A549 (cell line): Measurements from ENCODE around the gene ORMDL1. TPM values are rescaled to one million over a fixed set of nuclear protein-coding genes. Genes with fewer than 3 reads are reported as not detected.

Source experiments
- ATAC-seq, 2 experiments: fragments of 200-7000 bp in 1 of 2; fragments of >200 bp in 1 of 2; cut with Nextera tagmentation in 1 of 2; cut with Tn5 transposase in 1 of 2; 3 replicates each; pipeline versions ENCODE4 v1.8.0 to v1.9.1; 2018 to 2020; ENCODE audit warnings: mild to moderate bottlenecking in 1 of 2, moderate library complexity in 1 of 2
- CTCF ChIA-PET: fragments of 300-600 bp; sonication (Branson Sonifier 250); formaldehyde crosslinking; extraction: SDS; loops from one replicate; lab custom pipeline; 2021; ENCODE audit warnings: antibody characterized with exemption, inconsistent platforms; lab: Yijun Ruan, JAX
- POLR2A ChIA-PET: fragments of 350-600 bp; formaldehyde crosslinking; extraction: SDS; loops from one replicate; lab custom pipeline; 2021; ENCODE audit warnings: antibody characterized with exemption, inconsistent platforms; lab: Yijun Ruan, JAX
- DNase-seq, 2 experiments: peaks; one replicate each; pipeline versions ENCODE4 v3.0.0 to v3.0.0-alpha.2; 2011 to 2016; ENCODE audit warnings: low read depth in 1 of 2, low spot score in 1 of 2
- FAIRE-seq: peaks from 2 replicates; lab custom pipeline; 2011; peaks lifted over from hg19 to GRCh38; lab: Jason Lieb, UNC
- H3K27ac ChIP-seq, 2 experiments: fragments of >200 bp; sonication (Bioruptor Twin); formaldehyde crosslinking; 3 replicates each; pipeline ENCODE4 v1.5.1; 2016 to 2017
- H3K4me1 ChIP-seq: fragments of >200 bp; sonication (Bioruptor Twin); formaldehyde crosslinking; 3 replicates; pipeline ENCODE4 v1.6.1; 2016
- H3K4me2 ChIP-seq: fragments of >200 bp; sonication (Bioruptor Twin); formaldehyde crosslinking; 3 replicates; pipeline ENCODE4 v1.6.1; 2016
- H3K4me3 ChIP-seq: fragments of >200 bp; sonication (Bioruptor Twin); formaldehyde crosslinking; 3 replicates; pipeline ENCODE4 v1.5.1; 2016
- H3K9me3 ChIP-seq: fragments of >200 bp; sonication (Bioruptor Twin); formaldehyde crosslinking; 3 replicates; pipeline ENCODE4 v1.6.1; 2016
- ATOH8 ChIP-seq: fragments of 250-450 bp; sonication (Bioruptor Pico); IDR thresholded peaks from 2 replicates; pipeline ENCODE4 v1.5.0; 2020; ENCODE audit warnings: low read depth, mild to moderate bottlenecking, moderate library complexity
- CHD2 ChIP-seq: fragments of 150-350 bp; IDR thresholded peaks from 2 replicates; pipeline ENCODE4 v1.6.1; 2014; ENCODE audit warnings: low read length; ENCODE audit not compliant: partially characterized antibody
- GATA3 ChIP-seq: IDR thresholded peaks from 2 replicates; pipeline ENCODE4 v1.6.1; 2012; ENCODE audit warnings: borderline replicate concordance
- HDAC2 ChIP-seq: fragments of 200-600 bp; sonication (generic); IDR thresholded peaks from 2 replicates; pipeline ENCODE4 v1.6.1; 2016
- HMGXB4 ChIP-seq: fragments of 250-450 bp; sonication (Bioruptor Pico); IDR thresholded peaks from 2 replicates; pipeline ENCODE4 v1.5.0; 2021; ENCODE audit warnings: mild to moderate bottlenecking, moderate library complexity, borderline replicate concordance
- HOXB13 ChIP-seq: fragments of 250-450 bp; sonication (Bioruptor Pico); IDR thresholded peaks from 2 replicates; pipeline ENCODE4 v1.5.0; 2020; ENCODE audit warnings: low read depth, mild to moderate bottlenecking, moderate library complexity
- JUN ChIP-seq, 2 experiments: fragments of >200 bp; sonication (Bioruptor Twin); formaldehyde crosslinking; IDR thresholded peaks; 2 replicates in 1 of 2; 3 replicates in 1 of 2; pipeline ENCODE4 v1.6.1; 2016 to 2017
- NFE2L2 ChIP-seq: fragments of 150-350 bp; conservative IDR thresholded peaks from 2 replicates; pipeline ENCODE4 v1.6.1; 2014; ENCODE audit warnings: low read length
- PHF8 ChIP-seq: fragments of 200-600 bp; sonication (generic); IDR thresholded peaks from 2 replicates; pipeline ENCODE4 v1.6.1; 2016; ENCODE audit warnings: low read depth, mild to moderate bottlenecking, antibody characterized with exemption, moderate library complexity, borderline replicate concordance
- POLR2A ChIP-seq: IDR thresholded peaks from 2 replicates; pipeline ENCODE4 v1.6.1; 2012; ENCODE audit warnings: mild to moderate bottlenecking, low read length
- RAD21 ChIP-seq, 2 experiments: fragments of >200 bp in 1 of 2; sonication (Bioruptor Twin) in 1 of 2; formaldehyde crosslinking in 1 of 2; IDR thresholded peaks in 1 of 2; conservative IDR thresholded peaks in 1 of 2; 2 replicates in 1 of 2; 3 replicates in 1 of 2; pipeline ENCODE4 v1.6.1; 2012 to 2018; ENCODE audit warnings: inconsistent platforms in 1 of 2
- RARB ChIP-seq: fragments of 250-450 bp; sonication (Bioruptor Pico); IDR thresholded peaks from 2 replicates; pipeline ENCODE4 v1.8.0; 2021; ENCODE audit warnings: mild to moderate bottlenecking, moderate library complexity
- RFX5 ChIP-seq: fragments of 450-650 bp; IDR thresholded peaks from 2 replicates; pipeline ENCODE4 v1.7.1; 2014; ENCODE audit warnings: antibody characterized with exemption, mild to moderate bottlenecking, moderate library complexity
- SMC3 ChIP-seq: fragments of >200 bp; sonication (Bioruptor Twin); formaldehyde crosslinking; IDR thresholded peaks from 3 replicates; pipeline ENCODE4 v1.6.1; 2018; ENCODE audit warnings: inconsistent platforms
- SREBF2 ChIP-seq: fragments of 450-650 bp; IDR thresholded peaks from 2 replicates; pipeline ENCODE4 v1.6.1; 2014; ENCODE audit warnings: mild to moderate bottlenecking, moderate library complexity
- TP53 ChIP-seq: fragments of 250-450 bp; sonication (Bioruptor Pico); IDR thresholded peaks from 2 replicates; pipeline ENCODE4 v1.5.0; 2021; ENCODE audit warnings: mild to moderate bottlenecking, moderate library complexity
- ZFP36 ChIP-seq: fragments of 450-650 bp; IDR thresholded peaks from 2 replicates; pipeline ENCODE4 v1.6.1; 2014; ENCODE audit warnings: borderline replicate concordance; ENCODE audit not compliant: partially characterized antibody
- ZSCAN20 ChIP-seq: fragments of 250-450 bp; sonication (Bioruptor Pico); IDR thresholded peaks from 2 replicates; pipeline ENCODE4 v1.8.0; 2022; ENCODE audit warnings: mild to moderate bottlenecking, moderate library complexity
- WGBS: methylation state at CpG from one replicate; pipeline ENCODE4 v1.1.6; 2017; ENCODE audit errors: missing lambda C conversion rate; 5-methylcytosine and 5-hydroxymethylcytosine counted together
- polyA plus RNA-seq, 4 experiments: library from polyadenylated mRNA; depleted of rRNA in 3 of 4; stranded (reverse); fragments of >200 nt; fragmentation: RNase III in 1 of 4; extraction: RNeasy Plus Mini Kit Qiagen cat#74134 plus additional on column Dnase treatment in 1 of 4; gene quantifications; 2 replicates in 3 of 4; 3 replicates in 1 of 4; pipeline ENCODE4 v1.2.3, GENCODE V29; 2011 to 2017
- TF ChIP-seq, protein P1 (sequence below): IDR thresholded peaks from 2 replicates; pipeline ENCODE4 v1.6.1; 2012; ENCODE audit warnings: low read depth, borderline replicate concordance
- TF ChIP-seq, protein P2 (sequence below): fragments of >200 bp; sonication (Bioruptor Twin); formaldehyde crosslinking; IDR thresholded peaks from 3 replicates; pipeline ENCODE4 v1.5.1; 2016

Gene ORMDL1
- polyA plus RNA-seq, 2 of the 4 experiments (the other 2 are of a cell fraction) = 50.3 to 106 TPM

DNA sequence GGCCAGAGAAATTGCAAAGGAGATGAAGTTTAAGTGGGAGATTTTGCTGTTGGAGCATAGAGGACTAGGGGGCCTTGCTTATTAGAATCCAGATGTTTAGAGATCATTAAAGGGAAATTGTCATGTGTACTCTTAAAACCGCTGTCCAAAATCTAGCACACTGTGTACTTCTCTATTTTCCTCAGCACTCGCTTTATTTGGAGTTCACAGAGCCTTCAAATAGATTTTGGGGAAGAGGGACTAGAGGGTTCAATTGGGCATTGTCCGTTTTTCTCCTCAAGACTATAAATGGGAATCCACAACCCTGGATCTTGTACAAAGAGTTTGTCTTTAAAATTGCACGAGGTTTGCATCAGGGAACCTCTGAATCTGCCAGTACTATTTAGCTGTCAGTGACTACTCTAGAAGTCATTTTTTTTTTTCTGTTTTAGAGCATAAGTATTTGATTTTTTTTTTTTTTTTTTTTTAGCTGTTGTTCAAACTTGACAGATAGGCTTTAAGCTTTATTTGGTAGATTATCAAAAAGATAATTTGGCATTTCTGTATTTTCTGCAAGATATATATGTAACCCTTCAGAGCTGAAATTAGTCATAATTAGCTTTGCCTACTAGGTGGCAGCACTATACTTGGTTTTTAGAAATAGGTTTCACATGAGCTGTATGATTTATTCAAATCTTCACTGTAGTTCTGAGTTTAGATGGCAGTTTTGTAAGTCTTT is 14.3 kb upstream of the ORMDL1 start:
- H3K4me2 ChIP-seq = no peak overlapping the region
- POLR2A ChIA-PET = interaction anchor here (0.6 to 1.0 kb wide), 2 partner anchors 14 to 417 kb away, joined by 3 to 4 read pairs; partner anchors contain the start of genes ORMDL1 and PMS1
- peak overlapping the region in 1 of 2 experiments; percentile 32; a peak in 1 of 6 replicates for H3K27ac ChIP-seq
- CTCF ChIA-PET = interaction anchor here (0.7 to 2.7 kb wide), 21 partner anchors 10 to 382 kb away, joined by 3 to 15 read pairs (median 4); a partner anchor contains a TSS
- H3K9me3 ChIP-seq = no peaks in the 10 kb centered on the region
- FAIRE-seq = peak; percentile 80
- DNase-seq = peak in 1 of 2 experiments; percentile 47
- TF ChIP-seq ZSCAN20 (CRISPR knock-in tag) = no peak
- TF ChIP-seq, protein P1, sequence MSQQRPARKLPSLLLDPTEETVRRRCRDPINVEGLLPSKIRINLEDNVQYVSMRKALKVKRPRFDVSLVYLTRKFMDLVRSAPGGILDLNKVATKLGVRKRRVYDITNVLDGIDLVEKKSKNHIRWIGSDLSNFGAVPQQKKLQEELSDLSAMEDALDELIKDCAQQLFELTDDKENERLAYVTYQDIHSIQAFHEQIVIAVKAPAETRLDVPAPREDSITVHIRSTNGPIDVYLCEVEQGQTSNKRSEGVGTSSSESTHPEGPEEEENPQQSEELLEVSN = no peak
- peak; percentile 76 to 82 for TF ChIP-seq RAD21 (conservative IDR thresholded peaks at IDR 0.05 in 1 of 2, IDR thresholded peaks at IDR 0.05 in 1 of 2)
- no peak for TF ChIP-seq CHD2
- TF ChIP-seq SMC3 = peak; percentile 81
- TF ChIP-seq, protein P2, sequence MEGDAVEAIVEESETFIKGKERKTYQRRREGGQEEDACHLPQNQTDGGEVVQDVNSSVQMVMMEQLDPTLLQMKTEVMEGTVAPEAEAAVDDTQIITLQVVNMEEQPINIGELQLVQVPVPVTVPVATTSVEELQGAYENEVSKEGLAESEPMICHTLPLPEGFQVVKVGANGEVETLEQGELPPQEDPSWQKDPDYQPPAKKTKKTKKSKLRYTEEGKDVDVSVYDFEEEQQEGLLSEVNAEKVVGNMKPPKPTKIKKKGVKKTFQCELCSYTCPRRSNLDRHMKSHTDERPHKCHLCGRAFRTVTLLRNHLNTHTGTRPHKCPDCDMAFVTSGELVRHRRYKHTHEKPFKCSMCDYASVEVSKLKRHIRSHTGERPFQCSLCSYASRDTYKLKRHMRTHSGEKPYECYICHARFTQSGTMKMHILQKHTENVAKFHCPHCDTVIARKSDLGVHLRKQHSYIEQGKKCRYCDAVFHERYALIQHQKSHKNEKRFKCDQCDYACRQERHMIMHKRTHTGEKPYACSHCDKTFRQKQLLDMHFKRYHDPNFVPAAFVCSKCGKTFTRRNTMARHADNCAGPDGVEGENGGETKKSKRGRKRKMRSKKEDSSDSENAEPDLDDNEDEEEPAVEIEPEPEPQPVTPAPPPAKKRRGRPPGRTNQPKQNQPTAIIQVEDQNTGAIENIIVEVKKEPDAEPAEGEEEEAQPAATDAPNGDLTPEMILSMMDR = peak; percentile 74
- no peak for TF ChIP-seq NFE2L2
- no peak for TF ChIP-seq HOXB13 (CRISPR knock-in tag)
- TF ChIP-seq JUN (IDR thresholded peaks at IDR 0.05) = no peak
- no peak for TF ChIP-seq HDAC2
- no peak for TF ChIP-seq HMGXB4
- TF ChIP-seq, all 56 proteins: peak for 3
- ATAC-seq = peak; percentile 66 to 88; a peak in 4 of 6 replicates
- H3K4me1 ChIP-seq = peaks cover 33% of the 10 kb centered on the region
- H3K4me3 ChIP-seq = no peak overlapping the region
- WGBS = 72% methylated on average over 4 of the region's 4 CpGs

DNA sequence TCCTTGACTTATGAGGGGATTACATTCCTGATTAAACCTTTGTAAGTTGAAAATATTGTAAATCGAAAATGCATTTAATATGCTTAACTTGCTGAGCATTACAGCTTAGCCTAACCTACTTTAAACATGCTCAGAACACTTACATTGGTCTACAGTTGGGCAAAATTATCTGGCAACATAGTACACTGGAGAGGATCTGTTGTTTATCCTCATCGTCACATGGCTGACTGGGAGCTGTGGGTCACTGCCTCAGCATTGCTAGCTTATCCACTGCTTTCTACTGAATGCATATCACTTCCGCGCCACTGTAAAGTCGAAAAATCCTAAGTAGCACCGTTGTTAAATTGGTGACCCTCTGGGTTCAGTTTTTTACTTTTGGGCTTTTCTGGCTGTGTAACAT is 13.8 kb upstream of the ORMDL1 start:
- Histone ChIP-seq H3K27ac (no peak overlapping the region; a peak in 1 of 6 replicates), H3K9me3 (no peaks in the 10 kb centered on the region), H3K4me1 (peaks cover 33% of the 10 kb centered on the region), H3K4me2 (no peak overlapping the region), H3K4me3 (no peak overlapping the region)
- ATAC-seq = no peak
- TF ChIP-seq RARB (CRISPR knock-in tag) (no peak), GATA3 (no peak), JUN (IDR thresholded peaks at IDR 0.05) (no peak), ZFP36 (no peak), ATOH8 (no peak), HMGXB4 (no peak), RFX5 (no peak), PHF8 (no peak), HDAC2 (no peak), SREBF2 (no peak), POLR2A (no peak), TP53 (CRISPR knock-in tag) (no peak), ZSCAN20 (CRISPR knock-in tag) (no peak)
- TF ChIP-seq, protein P1 = no peak
- no peak for FAIRE-seq
- CTCF ChIA-PET = interaction anchor here (0.7 to 2.7 kb wide), 10 partner anchors 16 to 298 kb away, joined by 3 to 15 read pairs (median 4); no protein-coding TSS in a partner anchor
- WGBS = 85% methylated on average over 6 of the region's 6 CpGs
- no peak for DNase-seq
- POLR2A ChIA-PET = no interaction called here
